Suprapubic skin (tissue), 4 donors: ENCODE data around the gene PPP1R12B.

ENCODE experiments used
- POLR2A ChIP-seq, 2 donors: fragments of 450-650 bp; IDR thresholded peaks; one replicate each; pipeline ENCODE4 v1.6.1; 2017; ENCODE audit warnings: antibody characterized with exemption in 2 of 2, mild to moderate bottlenecking in 2 of 2, moderate library complexity in 2 of 2
- POLR2AphosphoS5 ChIP-seq, 3 donors: sonication (generic); formaldehyde crosslinking; IDR thresholded peaks; one replicate each; pipeline ENCODE4 v1.6.1; 2017; ENCODE audit warnings: antibody characterized with exemption in 3 of 3
- TF ChIP-seq, protein P1 (sequence below), 2 donors: fragments of 200-600 bp in 1 of 2; fragments of 450-650 bp in 1 of 2; sonication (generic) in 1 of 2; IDR thresholded peaks; one replicate each; pipeline ENCODE4 v1.5.1; 2016 to 2019; ENCODE audit warnings: antibody characterized with exemption in 2 of 2, mild to moderate bottlenecking in 1 of 2, moderate library complexity in 1 of 2

- TF ChIP-seq POLR2AphosphoS5 (IDR thresholded peaks at IDR 0.05) (no peak), POLR2A (IDR thresholded peaks at IDR 0.05) (no peak)
- TF ChIP-seq, protein P1, sequence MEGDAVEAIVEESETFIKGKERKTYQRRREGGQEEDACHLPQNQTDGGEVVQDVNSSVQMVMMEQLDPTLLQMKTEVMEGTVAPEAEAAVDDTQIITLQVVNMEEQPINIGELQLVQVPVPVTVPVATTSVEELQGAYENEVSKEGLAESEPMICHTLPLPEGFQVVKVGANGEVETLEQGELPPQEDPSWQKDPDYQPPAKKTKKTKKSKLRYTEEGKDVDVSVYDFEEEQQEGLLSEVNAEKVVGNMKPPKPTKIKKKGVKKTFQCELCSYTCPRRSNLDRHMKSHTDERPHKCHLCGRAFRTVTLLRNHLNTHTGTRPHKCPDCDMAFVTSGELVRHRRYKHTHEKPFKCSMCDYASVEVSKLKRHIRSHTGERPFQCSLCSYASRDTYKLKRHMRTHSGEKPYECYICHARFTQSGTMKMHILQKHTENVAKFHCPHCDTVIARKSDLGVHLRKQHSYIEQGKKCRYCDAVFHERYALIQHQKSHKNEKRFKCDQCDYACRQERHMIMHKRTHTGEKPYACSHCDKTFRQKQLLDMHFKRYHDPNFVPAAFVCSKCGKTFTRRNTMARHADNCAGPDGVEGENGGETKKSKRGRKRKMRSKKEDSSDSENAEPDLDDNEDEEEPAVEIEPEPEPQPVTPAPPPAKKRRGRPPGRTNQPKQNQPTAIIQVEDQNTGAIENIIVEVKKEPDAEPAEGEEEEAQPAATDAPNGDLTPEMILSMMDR (IDR thresholded peaks at IDR 0.05): no peak
Observed at GRCh38 chr1:202590126-202590525, 241.6 kb downstream of the PPP1R12B start.
